IPS DF 6.9 (cell line): Measurements from ENCODE around the gene FLT1.

Experiments used
- DNase-seq: peaks from one replicate; pipeline ENCODE4 v3.0.0-alpha.2; 2013; ENCODE audit warnings: low read depth, low spot score
- H3K27ac ChIP-seq: one replicate; pipeline ENCODE4 v1.5.1; 2013; ENCODE audit warnings: low read length, control low read depth
- H3K27me3 ChIP-seq: 2 replicates; pipeline ENCODE4 v1.6.1; 2013; ENCODE audit warnings: mild to moderate bottlenecking, low read length; ENCODE audit not compliant: control insufficient read depth, insufficient read depth
- H3K36me3 ChIP-seq: 2 replicates; pipeline ENCODE4 v1.6.1; 2013; ENCODE audit warnings: low read length; ENCODE audit not compliant: control insufficient read depth, insufficient read depth
- H3K4me1 ChIP-seq: 2 replicates; pipeline ENCODE4 v1.6.1; 2013; ENCODE audit warnings: low read length; ENCODE audit not compliant: control insufficient read depth, insufficient read depth
- H3K4me3 ChIP-seq: 2 replicates; pipeline ENCODE4 v1.5.1; 2013; ENCODE audit warnings: mild to moderate bottlenecking, low read length
- H3K9me3 ChIP-seq: 2 replicates; pipeline ENCODE4 v1.6.1; 2013; ENCODE audit warnings: low read length, inconsistent platforms; ENCODE audit not compliant: control insufficient read depth, insufficient read depth
- WGBS: extraction: QIAGEN DNeasy Blood & Tissue Kit; methylation state at CpG from one replicate; pipeline ENCODE4 v1.1.7; 2013; ENCODE audit warnings: mixed read lengths, missing lambda C conversion rate; ENCODE audit not compliant: insufficient read length, insufficient coverage; 5-methylcytosine and 5-hydroxymethylcytosine counted together

Gene FLT1

GRCh38 chr13:28475916-28476725, 18.8 kb downstream of the FLT1 start:
- Histone ChIP-seq H3K4me3 (no peak overlapping the region), H3K36me3 (no peaks in the 10 kb centered on the region), H3K9me3 (no peaks in the 10 kb centered on the region), H3K27ac (no peak overlapping the region), H3K4me1 (no peaks in the 10 kb centered on the region), H3K27me3 (no peaks in the 10 kb centered on the region)
- WGBS, result no CpG with 5 or more reads among the region's 7 CpGs
- DNase-seq, result no peak

GRCh38 chr13:28474491-28475134, 20.3 kb downstream of the FLT1 start:
- WGBS, result no CpG with 5 or more reads among the region's 1 CpG
- DNase-seq, result no peak
- H3K27ac ChIP-seq, result no peak overlapping the region

GRCh38 chr13:28473044-28473443, 21.9 kb downstream of the FLT1 start:
- Histone ChIP-seq H3K36me3 (peaks cover 3% of the 10 kb centered on the region; the same call in 1 of the 2 replicates), H3K27me3 (no peaks in the 10 kb centered on the region), H3K9me3 (no peaks in the 10 kb centered on the region), H3K4me3 (no peak overlapping the region), H3K27ac (no peak overlapping the region), H3K4me1 (peaks cover 2% of the 10 kb centered on the region; the same call in 1 of the 2 replicates)
- WGBS, result no CpG with 5 or more reads among the region's 7 CpGs
- no peak for DNase-seq

More at GRCh38 chr13:28474491-28475134, 20.3 kb downstream of the FLT1 start:
- H3K36me3 ChIP-seq, result no peaks in the 10 kb centered on the region
- no peaks in the 10 kb centered on the region for H3K4me1 ChIP-seq
- no peaks in the 10 kb centered on the region for H3K27me3 ChIP-seq
- no peak overlapping the region for H3K4me3 ChIP-seq
- no peaks in the 10 kb centered on the region for H3K9me3 ChIP-seq

GRCh38 chr13:28471421-28471820, 23.5 kb downstream of the FLT1 start:
- peaks cover 2% of the 10 kb centered on the region; the same call in 1 of the 2 replicates for H3K4me1 ChIP-seq
- H3K27ac ChIP-seq, result no peak overlapping the region
- no CpG with 5 or more reads among the region's 2 CpGs for WGBS
- H3K4me3 ChIP-seq, result no peak overlapping the region
- H3K36me3 ChIP-seq, result peaks cover 3% of the 10 kb centered on the region; the same call in 1 of the 2 replicates
- DNase-seq, result no peak
- H3K9me3 ChIP-seq, result no peaks in the 10 kb centered on the region
- no peaks in the 10 kb centered on the region for H3K27me3 ChIP-seq

- Histone ChIP-seq H3K27me3 (no peaks in the 10 kb centered on the region), H3K27ac (no peak overlapping the region), H3K9me3 (no peaks in the 10 kb centered on the region), H3K4me1 (peaks cover 2% of the 10 kb centered on the region; the same call in 1 of the 2 replicates), H3K36me3 (peaks cover 3% of the 10 kb centered on the region; the same call in 1 of the 2 replicates), H3K4me3 (no peak overlapping the region)
- no peak for DNase-seq
- WGBS, result no CpG with 5 or more reads among the region's 4 CpGs
Measured at GRCh38 chr13:28470296-28470695, 24.6 kb downstream of the FLT1 start.

- no peak overlapping the region for H3K4me3 ChIP-seq
- H3K36me3 ChIP-seq, result peaks cover 3% of the 10 kb centered on the region
- no CpG with 5 or more reads among the region's 6 CpGs for WGBS
- no peak overlapping the region for H3K27ac ChIP-seq
- no peak for DNase-seq
- peaks cover 2% of the 10 kb centered on the region; the same call in 1 of the 2 replicates for H3K4me1 ChIP-seq
- no peaks in the 10 kb centered on the region for H3K27me3 ChIP-seq
- no peaks in the 10 kb centered on the region for H3K9me3 ChIP-seq
Measured at GRCh38 chr13:28469316-28469715, 25.6 kb downstream of the FLT1 start.

GRCh38 chr13:28468023-28468915, 26.7 kb downstream of the FLT1 start:
- H3K4me3 ChIP-seq, result no peak overlapping the region
- H3K27me3 ChIP-seq, result no peaks in the 10 kb centered on the region
- DNase-seq, result no peak
- H3K9me3 ChIP-seq, result no peaks in the 10 kb centered on the region
- H3K27ac ChIP-seq, result no peak overlapping the region
- WGBS, result no CpG with 5 or more reads among the region's 7 CpGs
- peaks cover 3% of the 10 kb centered on the region for H3K36me3 ChIP-seq
- H3K4me1 ChIP-seq, result peaks cover 2% of the 10 kb centered on the region; the same call in 1 of the 2 replicates

GRCh38 chr13:28467034-28467433, 27.9 kb downstream of the FLT1 start:
- peaks cover 6% of the 10 kb centered on the region for H3K36me3 ChIP-seq
- no peak overlapping the region for H3K4me3 ChIP-seq
- no CpG with 5 or more reads among the region's 3 CpGs for whole genome bisulfite sequencing
- H3K9me3 ChIP-seq, result no peaks in the 10 kb centered on the region
- H3K27me3 ChIP-seq, result no peaks in the 10 kb centered on the region
- H3K4me1 ChIP-seq, result peaks cover 3% of the 10 kb centered on the region; the same call in 1 of the 2 replicates
- H3K27ac ChIP-seq, result no peak overlapping the region
- no peak for DNase-seq

GRCh38 chr13:28466151-28466550, 28.8 kb downstream of the FLT1 start:
- Histone ChIP-seq H3K27ac (no peak overlapping the region), H3K4me1 (peaks cover 3% of the 10 kb centered on the region; the same call in 1 of the 2 replicates), H3K27me3 (no peaks in the 10 kb centered on the region), H3K4me3 (no peak overlapping the region), H3K36me3 (peaks cover 6% of the 10 kb centered on the region), H3K9me3 (no peaks in the 10 kb centered on the region)
- no CpG with 5 or more reads among the region's 3 CpGs for WGBS
- DNase-seq, result no peak
